BJ (cell line): ENCODE data around the gene KLF17. TPM values are rescaled to one million over a fixed set of nuclear protein-coding genes. Genes with fewer than 3 reads are reported as not detected.

ENCODE experiments used
- CTCF ChIA-PET: fragments of 350-600 bp; formaldehyde crosslinking; extraction: SDS; loops from one replicate; lab custom pipeline; 2021; ENCODE audit warnings: antibody characterized with exemption, inconsistent platforms; lab: Yijun Ruan, JAX
- POLR2A ChIA-PET: fragments of 300-600 bp; sonication (Branson Sonifier 250); formaldehyde crosslinking; extraction: SDS; loops from one replicate; lab custom pipeline; 2021; ENCODE audit warnings: antibody characterized with exemption; lab: Charles Lee
- DNase-seq: peaks from one replicate; pipeline ENCODE4 v3.0.0-alpha.2; 2011; ENCODE audit warnings: low read depth
- H3K27me3 ChIP-seq: 2 replicates; pipeline ENCODE4 v1.6.0; 2011; ENCODE audit warnings: low read length; ENCODE audit not compliant: control insufficient read depth, insufficient read depth
- H3K36me3 ChIP-seq: 2 replicates; pipeline ENCODE4 v1.5.1; 2011; ENCODE audit warnings: low read length; ENCODE audit not compliant: control insufficient read depth, insufficient read depth
- H3K4me3 ChIP-seq: 2 replicates; pipeline ENCODE4 v1.5.1; 2011; ENCODE audit warnings: low read depth, mild to moderate bottlenecking, control low read depth, low read length
- CTCF ChIP-seq: IDR thresholded peaks from 2 replicates; pipeline ENCODE4 v1.5.1; 2011; ENCODE audit warnings: low read depth, mild to moderate bottlenecking, control low read depth, inconsistent platforms, low read length, moderate library complexity; ENCODE audit not compliant: insufficient read depth
- polyA plus RNA-seq: library from polyadenylated mRNA; depleted of rRNA; stranded (reverse); fragments of >200 nt; gene quantifications from 2 replicates; pipeline ENCODE4 v1.2.3, GENCODE V29; 2011

Gene KLF17
- polyA plus RNA-seq, 1 experiment, result 0.16 TPM

- Histone ChIP-seq H3K4me3 (no peak overlapping the region), H3K36me3 (no peaks in the 10 kb centered on the region), H3K27me3 (no peaks in the 10 kb centered on the region; the same call in 1 of the 2 replicates)
- no peak for DNase-seq
- ChIA-PET POLR2A (interaction anchor here (0.6 kb wide), 1 partner anchor 23 kb away, joined by 6 read pairs; no protein-coding TSS in a partner anchor), CTCF (interaction anchor here (1.0 kb wide), 1 partner anchor 37 kb away, joined by 6 read pairs; no protein-coding TSS in a partner anchor)
- TF ChIP-seq CTCF, result no peak
Measured at GRCh38 chr1:44084998-44085675, 33.5 kb upstream of the KLF17 start.

DNA sequence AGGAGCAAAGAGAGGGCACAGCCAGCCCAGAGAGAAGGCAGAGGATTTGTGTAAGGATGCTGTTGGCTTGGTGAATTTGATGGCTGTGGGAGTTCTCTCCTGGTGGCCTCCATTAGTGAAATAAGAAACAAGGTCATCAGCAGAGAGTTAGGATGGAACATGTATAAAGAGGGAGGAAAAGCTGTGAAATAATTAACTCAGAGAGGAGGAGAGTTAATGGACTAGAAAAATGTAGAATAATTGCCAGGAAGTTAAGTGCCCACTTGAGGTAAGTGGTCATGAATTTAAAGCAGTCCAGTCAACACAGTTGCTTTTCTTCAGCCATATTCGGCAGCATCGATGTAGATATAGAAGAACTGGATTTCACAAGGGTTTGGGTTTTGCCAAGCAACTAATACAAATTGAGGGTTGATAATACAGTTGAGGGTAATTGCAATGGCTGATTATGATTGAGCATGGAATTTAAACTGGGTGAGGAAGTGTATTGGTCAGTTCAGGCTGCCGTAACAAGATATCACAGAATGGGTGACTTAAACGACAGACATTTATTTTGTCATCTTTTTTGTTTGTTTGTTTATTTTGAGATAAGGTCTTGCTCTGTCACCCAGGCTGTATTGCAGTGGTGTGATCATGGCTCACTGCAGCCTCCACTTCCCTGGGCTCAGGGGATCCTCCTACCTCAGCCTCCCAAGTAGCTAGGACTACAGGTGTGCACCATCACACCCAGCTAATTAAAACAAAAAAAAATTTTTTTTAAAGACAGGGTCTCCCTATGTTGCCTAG is 31.7 kb upstream of the KLF17 start:
- no peaks in the 10 kb centered on the region for H3K36me3 ChIP-seq
- no peak overlapping the region for H3K4me3 ChIP-seq
- POLR2A ChIA-PET, result no interaction called here
- H3K27me3 ChIP-seq, result peaks cover 1% of the 10 kb centered on the region
- no peak for DNase-seq
- CTCF ChIA-PET, result interaction anchor here (1.0 to 1.3 kb wide), 2 partner anchors 39 to 131 kb away, joined by 3 to 8 read pairs; no protein-coding TSS in a partner anchor
- no peak for TF ChIP-seq CTCF

- ChIA-PET CTCF (interaction anchor here (0.5 kb wide), 1 partner anchor 12 kb away, joined by 3 read pairs; no protein-coding TSS in a partner anchor), POLR2A (no interaction called here)
- DNase-seq, result no peak
- Histone ChIP-seq H3K4me3 (no peak overlapping the region), H3K27me3 (peaks cover 1% of the 10 kb centered on the region), H3K36me3 (no peaks in the 10 kb centered on the region)
- no peak for TF ChIP-seq CTCF
Measured at GRCh38 chr1:44089371-44090048, 29.1 kb upstream of the KLF17 start.

GRCh38 chr1:44090429-44091252 is 28.0 kb upstream of the KLF17 start:
- Histone ChIP-seq H3K27me3 (peaks cover 1% of the 10 kb centered on the region), H3K4me3 (no peak overlapping the region), H3K36me3 (no peaks in the 10 kb centered on the region)
- CTCF ChIA-PET, result interaction anchor here (0.7 to 1.1 kb wide), 2 partner anchors 61 to 505 kb away, joined by 3 to 5 read pairs; no protein-coding TSS in a partner anchor
- DNase-seq, result no peak
- POLR2A ChIA-PET, result no interaction called here
- TF ChIP-seq CTCF, result no peak
